K562 (cell line): ENCODE data around the gene UBE2K. TPM values are rescaled to one million over a fixed set of nuclear protein-coding genes. Genes with fewer than 3 reads are reported as not detected.

Source experiments
- EGR1 ChIP-seq: fragments of 450-650 bp; conservative IDR thresholded peaks from 2 replicates; pipeline ENCODE4 v1.6.1; 2017; ENCODE audit warnings: mild to moderate bottlenecking
- ETV6 ChIP-seq, 3 experiments: fragments of 150-350 bp in 1 of 3; sonication (generic) in 1 of 3; formaldehyde crosslinking in 1 of 3; IDR thresholded peaks; 2 replicates each; pipeline versions ENCODE4 v1.6.1 to v1.8.0; 2014 to 2022; ENCODE audit warnings: borderline replicate concordance in 2 of 3, low read depth in 2 of 3, antibody characterized with exemption in 1 of 3, low read length in 1 of 3, mild to moderate bottlenecking in 1 of 3, missing genetic modification reagents in 1 of 3
- GABPA ChIP-seq: fragments of 200-800 bp; sonication (Bioruptor generic); conservative IDR thresholded peaks from 2 replicates; pipeline ENCODE4 v1.6.1; 2016; ENCODE audit warnings: low read depth, missing genetic modification characterization, missing compliant biosample characterization
- HDAC6 ChIP-seq: IDR thresholded peaks from 2 replicates; pipeline ENCODE4 v1.6.1; 2012; ENCODE audit warnings: low read depth, mild to moderate bottlenecking, control low read depth, inconsistent platforms, low read length, moderate library complexity
- ILF3 ChIP-seq: fragments of 450-650 bp; IDR thresholded peaks from 2 replicates; pipeline ENCODE4 v1.6.1; 2018; ENCODE audit warnings: antibody characterized with exemption, mild to moderate bottlenecking, moderate library complexity, borderline replicate concordance
- MCM7 ChIP-seq, 2 experiments: fragments of 450-650 bp; IDR thresholded peaks; 2 replicates each; pipeline ENCODE4 v1.6.1; 2016 to 2018
- MIER1 ChIP-seq: fragments of 450-650 bp; IDR thresholded peaks from 2 replicates; pipeline ENCODE4 v1.6.1; 2016; ENCODE audit warnings: antibody characterized with exemption, mild to moderate bottlenecking, low read depth
- PHF20 ChIP-seq: fragments of 450-650 bp; IDR thresholded peaks from 2 replicates; pipeline ENCODE4 v1.6.1; 2018; ENCODE audit not compliant: partially characterized antibody
- TRIM24 ChIP-seq, 2 experiments: fragments of 450-650 bp; IDR thresholded peaks; 2 replicates each; pipeline ENCODE4 v1.6.1; 2016
- ZNF436 ChIP-seq: fragments of 250-450, 450-650 bp; sonication (Bioruptor Pico); formaldehyde crosslinking; IDR thresholded peaks from 2 replicates; pipeline ENCODE4 v1.7.0; 2020; ENCODE audit warnings: mild to moderate bottlenecking
- ZNF586 ChIP-seq: fragments of 450-650 bp; formaldehyde crosslinking; conservative IDR thresholded peaks from 2 replicates; pipeline ENCODE4 v1.4.0; 2020; ENCODE audit warnings: mild to moderate bottlenecking, moderate library complexity
- polyA plus RNA-seq, 8 experiments: library from polyadenylated mRNA; depleted of rRNA in 4 of 8; stranded (reverse) in 5 of 8; unstranded in 3 of 8; fragments of >200 nt; fragmentation: Nextera tagmentation in 2 of 8; fragmentation: Illumina TruSeq in 1 of 8; extraction: Ambion mirVana in 2 of 8; extraction: Trizol in 1 of 8; gene quantifications; 2 replicates each; pipeline versions ENCODE4 v1.2.1 to v1.2.3, GENCODE V29; 2011 to 2014; ENCODE audit warnings: inconsistent platforms in 1 of 8, missing spikeins in 1 of 8
- total RNA-seq, 7 experiments: library from RNA; depleted of rRNA in 6 of 7; stranded (reverse); fragments of >200 nt in 6 of 7; fragmentation: Illumina TruSeq in 2 of 7; extraction: Trizol in 2 of 7; gene quantifications; 2 replicates each; pipeline versions ENCODE4 v1.2.1 to v1.2.3, GENCODE V29; 2011 to 2021; ENCODE audit warnings: low replicate concordance in 1 of 7
- TF ChIP-seq, protein P1 (sequence below): fragments of 250-450 bp; sonication (Bioruptor Pico); IDR thresholded peaks from 2 replicates; pipeline ENCODE4 v1.9.0; 2021; ENCODE audit warnings: mild to moderate bottlenecking, inconsistent platforms
- TF ChIP-seq, protein P2 (sequence below): fragments of 250-450 bp; sonication (Bioruptor Pico); IDR thresholded peaks from 2 replicates; pipeline ENCODE4 v1.9.0; 2021; ENCODE audit warnings: mild to moderate bottlenecking
- TF ChIP-seq, protein P3 (sequence below), 2 experiments: fragments of 450-650 bp; formaldehyde crosslinking in 1 of 2; IDR thresholded peaks; 2 replicates each; pipeline versions ENCODE4 v1.4.0 to v1.6.1; 2014 to 2020; ENCODE audit warnings: mild to moderate bottlenecking in 2 of 2, borderline replicate concordance in 1 of 2, low read depth in 1 of 2
- TF ChIP-seq, protein P4 (sequence below): sonication (generic); formaldehyde crosslinking; IDR thresholded peaks from 2 replicates; pipeline ENCODE4 v1.8.0; 2023; ENCODE audit warnings: mild to moderate bottlenecking, missing genetic modification reagents

Gene UBE2K
- total and polyA plus RNA-seq, 9 of the 15 experiments (the other 6 are each of a cell fraction or from before 2014, with no cell fraction given), result 29.8 to 190 (median 62.6) TPM

DNA sequence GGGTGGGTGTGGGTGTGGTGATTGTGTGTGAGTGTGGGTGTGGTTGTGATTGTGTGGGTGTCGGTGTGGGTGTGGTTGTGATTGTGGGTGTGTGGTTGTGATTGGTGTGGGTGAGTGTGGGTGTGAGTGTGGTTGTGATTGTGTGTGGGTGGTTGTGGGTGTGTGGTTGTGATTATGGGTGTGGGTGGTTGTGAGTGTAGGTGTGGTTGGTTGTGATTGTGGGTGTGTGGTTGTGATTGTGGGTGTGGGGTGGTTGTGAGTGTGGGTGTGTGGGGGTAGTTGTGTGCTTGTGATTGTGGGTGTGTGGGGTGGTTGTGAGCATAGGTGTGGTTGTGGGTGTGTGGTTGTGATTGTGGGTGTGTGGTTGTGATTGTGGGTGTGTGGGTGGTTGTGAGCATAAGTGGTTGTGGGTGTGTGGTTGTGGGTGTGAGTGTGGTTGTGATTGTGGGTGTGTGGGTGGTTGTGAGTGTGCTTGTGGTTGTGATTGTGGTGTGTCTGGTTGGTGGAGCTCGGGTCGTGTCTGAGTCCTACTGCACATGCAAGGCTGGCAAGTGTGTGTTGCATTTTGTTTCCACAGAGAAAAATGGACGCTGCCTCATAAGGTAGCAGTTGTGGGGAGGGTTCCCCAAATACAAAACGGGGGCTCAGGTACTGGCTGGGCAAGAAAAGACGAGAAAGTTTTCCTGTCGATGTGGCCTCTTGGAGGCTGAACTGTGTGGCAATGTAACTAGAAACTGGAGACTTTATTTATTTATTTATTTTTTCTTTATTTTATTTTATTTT, 116.7 kb downstream of the UBE2K start (continued):
- TF ChIP-seq, protein P1, sequence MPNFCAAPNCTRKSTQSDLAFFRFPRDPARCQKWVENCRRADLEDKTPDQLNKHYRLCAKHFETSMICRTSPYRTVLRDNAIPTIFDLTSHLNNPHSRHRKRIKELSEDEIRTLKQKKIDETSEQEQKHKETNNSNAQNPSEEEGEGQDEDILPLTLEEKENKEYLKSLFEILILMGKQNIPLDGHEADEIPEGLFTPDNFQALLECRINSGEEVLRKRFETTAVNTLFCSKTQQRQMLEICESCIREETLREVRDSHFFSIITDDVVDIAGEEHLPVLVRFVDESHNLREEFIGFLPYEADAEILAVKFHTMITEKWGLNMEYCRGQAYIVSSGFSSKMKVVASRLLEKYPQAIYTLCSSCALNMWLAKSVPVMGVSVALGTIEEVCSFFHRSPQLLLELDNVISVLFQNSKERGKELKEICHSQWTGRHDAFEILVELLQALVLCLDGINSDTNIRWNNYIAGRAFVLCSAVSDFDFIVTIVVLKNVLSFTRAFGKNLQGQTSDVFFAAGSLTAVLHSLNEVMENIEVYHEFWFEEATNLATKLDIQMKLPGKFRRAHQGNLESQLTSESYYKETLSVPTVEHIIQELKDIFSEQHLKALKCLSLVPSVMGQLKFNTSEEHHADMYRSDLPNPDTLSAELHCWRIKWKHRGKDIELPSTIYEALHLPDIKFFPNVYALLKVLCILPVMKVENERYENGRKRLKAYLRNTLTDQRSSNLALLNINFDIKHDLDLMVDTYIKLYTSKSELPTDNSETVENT, result no peak
- TF ChIP-seq, protein P2, sequence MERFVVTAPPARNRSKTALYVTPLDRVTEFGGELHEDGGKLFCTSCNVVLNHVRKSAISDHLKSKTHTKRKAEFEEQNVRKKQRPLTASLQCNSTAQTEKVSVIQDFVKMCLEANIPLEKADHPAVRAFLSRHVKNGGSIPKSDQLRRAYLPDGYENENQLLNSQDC (CRISPR knock-in tag), result no peak
- peak in 1 of 2 experiments; percentile 41; a peak in 1 of 4 replicates for TF ChIP-seq TRIM24 (IDR thresholded peaks at IDR 0.05)
- TF ChIP-seq, protein P3, sequence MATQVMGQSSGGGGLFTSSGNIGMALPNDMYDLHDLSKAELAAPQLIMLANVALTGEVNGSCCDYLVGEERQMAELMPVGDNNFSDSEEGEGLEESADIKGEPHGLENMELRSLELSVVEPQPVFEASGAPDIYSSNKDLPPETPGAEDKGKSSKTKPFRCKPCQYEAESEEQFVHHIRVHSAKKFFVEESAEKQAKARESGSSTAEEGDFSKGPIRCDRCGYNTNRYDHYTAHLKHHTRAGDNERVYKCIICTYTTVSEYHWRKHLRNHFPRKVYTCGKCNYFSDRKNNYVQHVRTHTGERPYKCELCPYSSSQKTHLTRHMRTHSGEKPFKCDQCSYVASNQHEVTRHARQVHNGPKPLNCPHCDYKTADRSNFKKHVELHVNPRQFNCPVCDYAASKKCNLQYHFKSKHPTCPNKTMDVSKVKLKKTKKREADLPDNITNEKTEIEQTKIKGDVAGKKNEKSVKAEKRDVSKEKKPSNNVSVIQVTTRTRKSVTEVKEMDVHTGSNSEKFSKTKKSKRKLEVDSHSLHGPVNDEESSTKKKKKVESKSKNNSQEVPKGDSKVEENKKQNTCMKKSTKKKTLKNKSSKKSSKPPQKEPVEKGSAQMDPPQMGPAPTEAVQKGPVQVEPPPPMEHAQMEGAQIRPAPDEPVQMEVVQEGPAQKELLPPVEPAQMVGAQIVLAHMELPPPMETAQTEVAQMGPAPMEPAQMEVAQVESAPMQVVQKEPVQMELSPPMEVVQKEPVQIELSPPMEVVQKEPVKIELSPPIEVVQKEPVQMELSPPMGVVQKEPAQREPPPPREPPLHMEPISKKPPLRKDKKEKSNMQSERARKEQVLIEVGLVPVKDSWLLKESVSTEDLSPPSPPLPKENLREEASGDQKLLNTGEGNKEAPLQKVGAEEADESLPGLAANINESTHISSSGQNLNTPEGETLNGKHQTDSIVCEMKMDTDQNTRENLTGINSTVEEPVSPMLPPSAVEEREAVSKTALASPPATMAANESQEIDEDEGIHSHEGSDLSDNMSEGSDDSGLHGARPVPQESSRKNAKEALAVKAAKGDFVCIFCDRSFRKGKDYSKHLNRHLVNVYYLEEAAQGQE (IDR thresholded peaks at IDR 0.05; ENCODE audit: borderline replicate concordance), result no peak
- TF ChIP-seq, protein P3 (CRISPR knock-in tag; IDR thresholded peaks at IDR 0.05; ENCODE audit: low read depth), result no peak
- TF ChIP-seq GABPA (tag), result no peak
- TF ChIP-seq HDAC6, result 0 out of 2 replicates have a peak, but pooled peaks have one; percentile 35
- no peak for TF ChIP-seq ETV6 (IDR thresholded peaks at IDR 0.05; ENCODE audit: borderline replicate concordance in 1 of 2, low read depth in 2 of 2, low read length in 1 of 2)
- TF ChIP-seq ETV6 (CRISPR knock-in tag; IDR thresholded peaks at IDR 0.05; ENCODE audit: borderline replicate concordance), result no peak
- TF ChIP-seq EGR1, result peak; percentile 84
- TF ChIP-seq ZNF586, result no peak
- TF ChIP-seq, protein P4, sequence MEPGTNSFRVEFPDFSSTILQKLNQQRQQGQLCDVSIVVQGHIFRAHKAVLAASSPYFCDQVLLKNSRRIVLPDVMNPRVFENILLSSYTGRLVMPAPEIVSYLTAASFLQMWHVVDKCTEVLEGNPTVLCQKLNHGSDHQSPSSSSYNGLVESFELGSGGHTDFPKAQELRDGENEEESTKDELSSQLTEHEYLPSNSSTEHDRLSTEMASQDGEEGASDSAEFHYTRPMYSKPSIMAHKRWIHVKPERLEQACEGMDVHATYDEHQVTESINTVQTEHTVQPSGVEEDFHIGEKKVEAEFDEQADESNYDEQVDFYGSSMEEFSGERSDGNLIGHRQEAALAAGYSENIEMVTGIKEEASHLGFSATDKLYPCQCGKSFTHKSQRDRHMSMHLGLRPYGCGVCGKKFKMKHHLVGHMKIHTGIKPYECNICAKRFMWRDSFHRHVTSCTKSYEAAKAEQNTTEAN (CRISPR knock-in tag), result 0 out of 2 replicates have a peak, but pooled peaks have one; percentile 71
- no peak for TF ChIP-seq ILF3
- TF ChIP-seq PHF20, result peak; percentile 90
- peak; percentile 27; the same call in 1 of the 2 replicates for TF ChIP-seq MIER1
- no peak for TF ChIP-seq ZNF436 (CRISPR knock-in tag)
- no peak for TF ChIP-seq MCM7 (IDR thresholded peaks at IDR 0.05)
